CD4-positive, alpha-beta T cell (primary cell): Measurements from ENCODE around the gene SPATS2L. TPM values are rescaled to one million over a fixed set of nuclear protein-coding genes. Genes with fewer than 3 reads are reported as not detected.

Source experiments
- ATAC-seq: fragments of 200-7000 bp; cut with Tn5 transposase; one replicate; pipeline ENCODE4 v1.10.0; 2022; ENCODE audit warnings: mild to moderate bottlenecking; ENCODE audit not compliant: poor library complexity
- CTCF ChIA-PET: fragments of 350-600 bp; sonication (Branson Sonifier 250); formaldehyde crosslinking; loops from one replicate; lab custom pipeline; 2021; ENCODE audit warnings: antibody characterized with exemption, inconsistent platforms; lab: Charles Lee
- POLR2A ChIA-PET: fragments of 350-600 bp; sonication (Branson Sonifier 250); formaldehyde crosslinking; loops from one replicate; lab custom pipeline; 2021; ENCODE audit warnings: antibody characterized with exemption, inconsistent platforms; lab: Charles Lee
- DNase-seq, 14 experiments: peaks; one replicate each; pipeline ENCODE4 v3.0.0-alpha.2; 2013 to 2020; ENCODE audit warnings: mixed read lengths in 2 of 14
- H3K27ac ChIP-seq, 2 donors: one replicate each; pipeline versions ENCODE4 v1.5.1 to v1.7.0; 2013; ENCODE audit warnings: low read length in 2 of 2, low read depth in 1 of 2, mild to moderate bottlenecking in 1 of 2
- H3K27me3 ChIP-seq, 2 experiments: 1 replicate in 1 of 2; 2 replicates in 1 of 2; pipeline versions ENCODE4 v1.6.1 to v1.7.0; 2013; ENCODE audit warnings: low read length in 2 of 2, control low read depth in 1 of 2, mild to moderate bottlenecking in 1 of 2, moderate library complexity in 1 of 2; ENCODE audit not compliant: insufficient read depth in 2 of 2, control insufficient read depth in 1 of 2
- H3K36me3 ChIP-seq: one replicate; pipeline ENCODE4 v1.6.1; 2013; ENCODE audit warnings: low read length, control low read depth; ENCODE audit not compliant: insufficient read depth
- H3K4me1 ChIP-seq: one replicate; pipeline ENCODE4 v1.6.1; 2013; ENCODE audit warnings: low read length, control low read depth; ENCODE audit not compliant: insufficient read depth
- H3K4me3 ChIP-seq: one replicate; pipeline ENCODE4 v1.5.1; 2013; ENCODE audit warnings: mild to moderate bottlenecking, low read length, moderate library complexity
- H3K9me3 ChIP-seq, 2 experiments: 1 replicate in 1 of 2; 2 replicates in 1 of 2; pipeline versions ENCODE4 v1.6.1 to v1.7.0; 2013; ENCODE audit warnings: low read length in 2 of 2, mild to moderate bottlenecking in 2 of 2, control low read depth in 1 of 2, moderate library complexity in 1 of 2; ENCODE audit not compliant: control insufficient read depth in 1 of 2, insufficient read depth in 1 of 2
- H3K27ac Mint-ChIP-seq: one replicate; pipeline ENCODE4 v1.8.0; 2020; ENCODE audit warnings: mixed read lengths
- H3K27me3 Mint-ChIP-seq: one replicate; pipeline ENCODE4 v1.8.0; 2021; ENCODE audit warnings: mixed read lengths
- H3K36me3 Mint-ChIP-seq: one replicate; pipeline ENCODE4 v1.8.0; 2021; ENCODE audit warnings: low read depth, mixed read lengths
- H3K4me1 Mint-ChIP-seq: one replicate; pipeline ENCODE4 v1.8.0; 2021; ENCODE audit warnings: low read depth, mixed read lengths
- H3K4me3 Mint-ChIP-seq: one replicate; pipeline ENCODE4 v1.8.0; 2020; ENCODE audit warnings: mild to moderate bottlenecking, mixed read lengths
- H3K9me3 Mint-ChIP-seq: one replicate; pipeline ENCODE4 v1.8.0; 2020; ENCODE audit warnings: mixed read lengths
- CTCF ChIP-seq: fragments of 200-600 bp; IDR thresholded peaks from one replicate; pipeline ENCODE4 v1.8.0; 2022; ENCODE audit warnings: antibody characterized with exemption, mild to moderate bottlenecking
- intact Hi-C, 2 experiments: fragments of 100-400 bp; cut with DNase I in 1 of 2; cut with micrococcal nuclease in 1 of 2; formaldehyde crosslinking; loops; one replicate each; pipeline versions ENCODE4 v1.15.1 to v1.9.0; 2023 to 2025; cut with DNase I, micrococcal nuclease
- total RNA-seq, 174 experiments: library from RNA in 2 of 174; stranded (reverse) in 2 of 174; gene quantifications; one replicate each; pipeline ENCODE4 v1.2.3 and lab custom pipeline; 2021 to 2026

SPATS2L gene
- total RNA-seq, 2 experiments from 2014 or later: 4.0 to 4.4 TPM

- no peaks in the 10 kb centered on the region for H3K36me3 ChIP-seq
- intact Hi-C loops: no loop called here
- CTCF ChIA-PET: no interaction called here
- H3K9me3 ChIP-seq: no peaks in the 10 kb centered on the region
- no peak for TF ChIP-seq CTCF
- Mint-ChIP-seq H3K36me3 (no peaks in the 10 kb centered on the region), H3K4me1 (no peaks in the 10 kb centered on the region), H3K27me3 (no peaks in the 10 kb centered on the region), H3K27ac (no peak overlapping the region), H3K4me3 (no peak overlapping the region), H3K9me3 (no peaks in the 10 kb centered on the region)
- H3K4me3 ChIP-seq: no peak overlapping the region
- DNase-seq (no peak), ATAC-seq (no peak)
- POLR2A ChIA-PET: no interaction called here
- H3K27me3 ChIP-seq: no peaks in the 10 kb centered on the region
- no peaks in the 10 kb centered on the region for H3K4me1 ChIP-seq
- no peak overlapping the region for H3K27ac ChIP-seq
Measured at GRCh38 chr2:200351815-200352214, 45.3 kb downstream of the SPATS2L start.

- Histone ChIP-seq H3K36me3 (no peaks in the 10 kb centered on the region), H3K27ac (no peak overlapping the region), H3K4me3 (no peak overlapping the region), H3K9me3 (no peaks in the 10 kb centered on the region), H3K27me3 (no peaks in the 10 kb centered on the region), H3K4me1 (no peaks in the 10 kb centered on the region)
- Mint-ChIP-seq H3K4me1 (no peaks in the 10 kb centered on the region), H3K27me3 (no peaks in the 10 kb centered on the region), H3K4me3 (no peak overlapping the region), H3K36me3 (no peaks in the 10 kb centered on the region), H3K27ac (no peak overlapping the region), H3K9me3 (no peaks in the 10 kb centered on the region)
- no peak for ATAC-seq
- intact Hi-C loops: no loop called here
- ChIA-PET CTCF (no interaction called here), POLR2A (no interaction called here)
- TF ChIP-seq CTCF: no peak
- DNase-seq: no peak
Measured at GRCh38 chr2:200352636-200353035, 46.1 kb downstream of the SPATS2L start.

DNA sequence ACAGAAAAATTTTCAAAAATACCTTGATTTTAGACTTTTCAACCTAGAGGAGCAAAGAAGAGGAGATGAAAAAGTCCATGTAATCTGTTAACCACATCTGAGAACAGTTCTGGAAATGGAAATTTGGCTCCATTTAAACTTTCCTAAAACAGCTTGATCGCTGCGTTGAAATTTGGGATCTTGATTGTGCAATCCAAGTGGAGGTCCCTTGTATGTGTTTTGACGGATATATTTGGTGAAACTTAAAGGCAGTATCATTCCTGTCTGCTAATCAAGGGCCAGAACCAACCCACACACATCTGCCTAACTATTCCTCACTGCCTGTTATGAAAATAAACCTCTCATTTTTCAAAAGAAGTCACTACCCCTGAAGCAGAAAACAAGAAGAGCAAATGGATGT, 46.6 kb downstream of the SPATS2L start:
- no peak overlapping the region for H3K4me3 ChIP-seq
- no peaks in the 10 kb centered on the region for H3K36me3 Mint-ChIP-seq
- H3K9me3 ChIP-seq: no peaks in the 10 kb centered on the region
- no peaks in the 10 kb centered on the region for H3K36me3 ChIP-seq
- DNase-seq: no peak
- intact Hi-C loops: no loop called here
- no peaks in the 10 kb centered on the region for H3K4me1 ChIP-seq
- H3K27ac ChIP-seq: no peak overlapping the region
- H3K27me3 ChIP-seq: no peaks in the 10 kb centered on the region
- no peak for ATAC-seq
- H3K4me3 Mint-ChIP-seq: no peak overlapping the region
- H3K9me3 Mint-ChIP-seq: no peaks in the 10 kb centered on the region
- no peak overlapping the region for H3K27ac Mint-ChIP-seq
- ChIA-PET CTCF (no interaction called here), POLR2A (no interaction called here)
- H3K4me1 Mint-ChIP-seq: no peaks in the 10 kb centered on the region
- no peak for TF ChIP-seq CTCF
- no peaks in the 10 kb centered on the region for H3K27me3 Mint-ChIP-seq
